Measurements from ENCODE around the gene MYO15A.

The MYO15A gene, protein sequence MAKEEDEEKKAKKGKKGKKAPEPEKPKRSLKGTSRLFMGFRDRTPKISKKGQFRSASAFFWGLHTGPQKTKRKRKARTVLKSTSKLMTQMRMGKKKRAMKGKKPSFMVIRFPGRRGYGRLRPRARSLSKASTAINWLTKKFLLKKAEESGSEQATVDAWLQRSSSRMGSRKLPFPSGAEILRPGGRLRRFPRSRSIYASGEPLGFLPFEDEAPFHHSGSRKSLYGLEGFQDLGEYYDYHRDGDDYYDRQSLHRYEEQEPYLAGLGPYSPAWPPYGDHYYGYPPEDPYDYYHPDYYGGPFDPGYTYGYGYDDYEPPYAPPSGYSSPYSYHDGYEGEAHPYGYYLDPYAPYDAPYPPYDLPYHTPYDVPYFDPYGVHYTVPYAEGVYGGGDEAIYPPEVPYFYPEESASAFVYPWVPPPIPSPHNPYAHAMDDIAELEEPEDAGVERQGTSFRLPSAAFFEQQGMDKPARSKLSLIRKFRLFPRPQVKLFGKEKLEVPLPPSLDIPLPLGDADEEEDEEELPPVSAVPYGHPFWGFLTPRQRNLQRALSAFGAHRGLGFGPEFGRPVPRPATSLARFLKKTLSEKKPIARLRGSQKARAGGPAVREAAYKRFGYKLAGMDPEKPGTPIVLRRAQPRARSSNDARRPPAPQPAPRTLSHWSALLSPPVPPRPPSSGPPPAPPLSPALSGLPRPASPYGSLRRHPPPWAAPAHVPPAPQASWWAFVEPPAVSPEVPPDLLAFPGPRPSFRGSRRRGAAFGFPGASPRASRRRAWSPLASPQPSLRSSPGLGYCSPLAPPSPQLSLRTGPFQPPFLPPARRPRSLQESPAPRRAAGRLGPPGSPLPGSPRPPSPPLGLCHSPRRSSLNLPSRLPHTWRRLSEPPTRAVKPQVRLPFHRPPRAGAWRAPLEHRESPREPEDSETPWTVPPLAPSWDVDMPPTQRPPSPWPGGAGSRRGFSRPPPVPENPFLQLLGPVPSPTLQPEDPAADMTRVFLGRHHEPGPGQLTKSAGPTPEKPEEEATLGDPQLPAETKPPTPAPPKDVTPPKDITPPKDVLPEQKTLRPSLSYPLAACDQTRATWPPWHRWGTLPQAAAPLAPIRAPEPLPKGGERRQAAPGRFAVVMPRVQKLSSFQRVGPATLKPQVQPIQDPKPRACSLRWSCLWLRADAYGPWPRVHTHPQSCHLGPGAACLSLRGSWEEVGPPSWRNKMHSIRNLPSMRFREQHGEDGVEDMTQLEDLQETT (N-terminal part only)

DNA sequence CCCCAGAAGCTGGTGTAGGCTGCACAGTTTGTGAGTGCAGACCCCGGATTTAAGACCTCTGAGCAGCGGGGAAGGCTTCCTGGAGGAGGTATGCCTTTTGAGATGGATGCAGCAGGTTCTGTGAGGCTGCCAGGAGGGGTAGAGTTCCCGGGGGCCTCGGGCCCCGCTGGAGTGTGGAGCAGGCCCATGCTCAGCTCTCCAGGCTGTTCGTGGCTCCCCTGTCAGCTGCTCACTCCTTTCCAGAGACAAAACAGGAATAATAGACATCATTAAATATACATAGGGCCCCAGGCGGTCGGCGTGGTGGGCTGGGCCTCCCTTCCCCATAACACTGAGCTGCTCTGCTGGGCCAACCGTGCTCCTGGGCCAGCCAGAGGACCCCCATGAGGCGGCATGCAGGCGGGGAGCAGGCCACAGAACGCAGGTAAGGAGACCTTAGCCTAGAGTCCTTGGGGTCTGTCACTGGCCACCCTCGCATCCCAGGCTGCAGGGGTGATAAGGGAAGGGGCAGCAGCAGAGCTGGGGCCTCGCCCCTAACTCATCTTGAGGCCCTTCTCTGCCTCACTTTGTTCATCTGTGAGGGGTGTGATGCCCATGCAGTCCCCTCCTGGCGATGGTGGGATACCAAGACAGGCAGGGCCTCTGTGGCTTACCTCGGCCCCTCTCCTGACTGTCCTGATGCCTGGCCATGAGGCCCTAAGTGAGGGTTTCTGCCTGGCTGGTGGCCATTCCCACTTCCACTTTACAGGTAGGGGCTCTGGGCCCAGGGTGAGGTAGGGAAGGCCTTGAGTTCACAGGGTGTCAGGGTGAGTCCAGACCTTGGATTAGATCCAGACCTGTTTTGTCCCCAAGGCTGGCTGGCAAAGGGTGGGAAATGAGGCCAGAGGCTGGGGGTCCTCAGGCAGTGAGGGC lies at the start of gene MYO15A:
TSS of gene MYO15A (plus strand) at position 356 of the 912 bp plus-strand sequence. CDS start 10,045 bp downstream, outside the sequence.
- DNase-seq: no peak
- Mint-ChIP-seq H3K36me3 (ENCODE audit: low read depth) (peaks cover 41% of the 10 kb centered on the region), H3K27me3 (no peaks in the 10 kb centered on the region), H3K4me1 (ENCODE audit: low read depth) (no peaks in the 10 kb centered on the region), H3K4me3 (no peak within 1 kb of the TSS), H3K27ac (no peak within 1 kb of the TSS), H3K9me3 (no peaks in the 10 kb centered on the region)

DNA sequence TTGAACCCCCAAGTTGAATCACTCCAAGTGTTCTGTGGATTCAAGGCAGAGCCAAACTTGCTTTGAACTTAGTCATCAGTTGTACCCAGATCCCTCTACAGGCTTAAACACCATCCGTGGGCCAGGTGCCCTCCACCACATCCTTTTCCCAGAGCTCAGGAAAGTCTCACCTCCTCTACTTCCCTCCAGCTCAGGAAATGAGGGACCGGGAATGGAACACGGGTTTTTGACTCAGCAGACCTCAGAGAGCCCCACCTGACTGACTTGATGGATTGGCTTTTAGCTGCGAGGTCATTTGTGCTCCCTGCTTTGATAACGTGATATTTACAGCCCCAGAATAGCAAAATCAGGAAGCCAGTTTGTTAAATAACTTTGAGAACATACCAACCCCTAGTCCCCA lies 49.3 kb upstream of the MYO15A start:
- DNase-seq: no peak
- no peaks in the 10 kb centered on the region for H3K27me3 Mint-ChIP-seq
- H3K27ac Mint-ChIP-seq: peak overlapping the region; percentile 11
- H3K4me3 Mint-ChIP-seq: no peak overlapping the region
- no peaks in the 10 kb centered on the region for H3K9me3 Mint-ChIP-seq
- peaks cover 80% of the 10 kb centered on the region for H3K36me3 Mint-ChIP-seq (ENCODE audit: low read depth)
- no peaks in the 10 kb centered on the region for H3K4me1 Mint-ChIP-seq (ENCODE audit: low read depth)

DNA sequence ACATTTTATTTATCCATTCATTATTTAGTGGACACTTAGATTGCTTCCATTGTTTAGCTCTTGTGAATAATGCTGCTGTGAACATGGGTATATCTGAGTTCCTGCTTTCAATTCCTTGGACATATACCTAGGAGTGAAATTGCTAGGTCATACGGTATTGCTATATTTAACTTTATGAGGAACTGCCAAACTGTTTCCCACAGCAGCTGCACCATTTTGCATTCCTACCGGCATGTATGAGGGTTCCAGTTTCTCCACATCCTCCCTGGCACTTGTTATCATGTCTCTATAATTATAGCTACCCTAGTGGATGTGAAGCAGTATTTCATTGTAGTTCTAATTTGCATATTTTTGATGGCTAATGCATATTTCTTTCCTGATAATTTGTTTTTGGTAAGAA lies 44.5 kb upstream of the MYO15A start:
- Mint-ChIP-seq H3K27me3 (no peaks in the 10 kb centered on the region), H3K4me3 (no peak overlapping the region), H3K36me3 (ENCODE audit: low read depth) (peaks cover 56% of the 10 kb centered on the region), H3K4me1 (ENCODE audit: low read depth) (no peaks in the 10 kb centered on the region), H3K27ac (no peak overlapping the region), H3K9me3 (no peaks in the 10 kb centered on the region)
- no peak for DNase-seq

DNA sequence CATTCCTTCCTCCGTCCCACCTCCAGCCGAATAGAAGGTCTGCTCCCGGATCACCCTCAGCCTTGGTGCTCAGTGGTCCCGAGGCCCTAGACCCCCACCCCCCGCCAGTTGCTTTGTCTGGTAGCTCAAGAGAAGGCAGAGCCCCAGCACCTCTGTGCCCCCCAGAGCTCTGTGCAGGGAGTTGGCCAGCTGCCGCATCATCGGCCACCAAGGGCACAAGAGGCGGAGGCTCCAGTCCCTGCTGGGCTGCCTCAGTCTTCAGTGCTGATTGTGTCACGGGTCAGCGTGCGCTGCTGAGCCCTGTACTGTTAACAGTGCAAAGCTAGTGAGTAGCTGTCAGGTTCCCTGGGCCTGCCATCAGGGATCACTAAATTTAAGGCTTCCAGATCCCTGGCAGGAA lies 43.0 kb upstream of the MYO15A start:
- Mint-ChIP-seq H3K4me1 (ENCODE audit: low read depth) (no peaks in the 10 kb centered on the region), H3K9me3 (no peaks in the 10 kb centered on the region), H3K27ac (no peak overlapping the region), H3K4me3 (no peak overlapping the region), H3K36me3 (ENCODE audit: low read depth) (peaks cover 49% of the 10 kb centered on the region), H3K27me3 (no peaks in the 10 kb centered on the region)
- no peak for DNase-seq

DNA sequence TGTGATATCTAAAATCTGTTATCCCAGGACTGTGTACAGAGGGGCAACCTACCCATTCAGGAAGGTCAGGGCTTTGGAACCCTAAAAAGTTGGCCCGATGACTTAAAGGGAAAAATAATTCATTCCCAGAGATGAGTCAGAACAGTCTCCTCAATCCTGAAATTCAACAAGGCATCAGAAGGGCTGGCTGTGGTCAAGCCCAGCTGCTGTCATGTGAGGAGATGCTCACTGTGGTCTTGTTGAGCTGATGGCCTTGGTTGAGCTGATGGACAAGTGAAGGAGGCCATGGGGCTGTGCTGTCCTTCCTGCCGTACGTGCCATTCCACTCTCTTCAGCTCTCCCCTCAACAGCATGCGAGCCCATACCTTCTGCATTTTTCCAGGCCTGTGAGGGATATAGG lies 41.7 kb upstream of the MYO15A start:
- Mint-ChIP-seq H3K4me3 (no peak overlapping the region), H3K27me3 (no peaks in the 10 kb centered on the region), H3K9me3 (no peaks in the 10 kb centered on the region), H3K27ac (no peak overlapping the region), H3K36me3 (ENCODE audit: low read depth) (peaks cover 37% of the 10 kb centered on the region), H3K4me1 (ENCODE audit: low read depth) (peaks cover 10% of the 10 kb centered on the region)
- DNase-seq: no peak

DNA sequence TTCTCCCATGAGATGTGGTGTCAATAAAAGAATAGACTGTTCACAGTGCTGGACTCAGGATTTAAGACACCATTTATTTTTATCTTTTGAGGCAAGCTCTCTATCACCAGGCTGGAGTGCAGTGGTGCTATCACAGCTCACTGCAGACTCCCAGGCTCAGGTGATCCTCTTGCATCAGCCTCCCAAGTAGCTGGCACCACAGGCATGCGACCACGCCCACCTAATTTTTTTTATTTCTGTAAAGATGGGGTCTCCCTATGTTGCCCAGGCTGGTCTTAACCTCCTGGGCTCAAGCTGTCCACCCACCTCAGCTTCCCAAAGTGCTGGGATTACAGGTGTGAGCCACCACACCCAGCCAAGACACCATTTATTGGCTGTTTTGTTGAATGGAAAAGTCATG lies 39.5 kb upstream of the MYO15A start:
- H3K4me3 Mint-ChIP-seq: no peak overlapping the region
- H3K9me3 Mint-ChIP-seq: no peaks in the 10 kb centered on the region
- H3K4me1 Mint-ChIP-seq (ENCODE audit: low read depth): peaks cover 11% of the 10 kb centered on the region
- peaks cover 17% of the 10 kb centered on the region for H3K36me3 Mint-ChIP-seq (ENCODE audit: low read depth)
- H3K27ac Mint-ChIP-seq: peak overlapping the region; percentile 55
- no peaks in the 10 kb centered on the region for H3K27me3 Mint-ChIP-seq
- DNase-seq: no peak

DNA sequence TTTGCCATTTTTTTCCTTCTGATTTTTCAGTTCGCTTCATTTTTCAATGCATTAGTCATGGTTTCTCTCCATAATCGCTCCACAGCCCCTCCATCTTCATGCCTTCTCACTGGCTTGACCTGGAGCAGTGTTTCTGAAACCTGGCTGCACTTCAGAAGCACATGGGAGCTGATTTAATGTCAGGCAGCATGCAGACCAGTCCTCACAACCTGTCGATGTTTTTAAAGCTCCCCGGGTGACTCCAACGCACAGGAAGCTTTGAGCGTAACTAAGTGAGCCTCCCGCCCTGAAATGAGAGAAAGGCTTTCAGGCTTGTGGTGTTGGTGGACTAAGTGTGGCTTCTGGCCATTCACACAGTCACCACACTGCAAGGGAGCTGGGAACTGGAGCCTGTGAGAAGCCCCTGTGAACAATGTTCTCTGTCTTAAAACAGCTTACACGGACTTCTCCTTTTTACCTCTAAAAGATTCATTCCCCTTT lies 37.7 kb upstream of the MYO15A start:
- Mint-ChIP-seq H3K27me3 (peaks cover 1% of the 10 kb centered on the region), H3K9me3 (no peaks in the 10 kb centered on the region), H3K27ac (peak overlapping the region; percentile 63), H3K36me3 (ENCODE audit: low read depth) (peaks cover 2% of the 10 kb centered on the region), H3K4me3 (no peak overlapping the region), H3K4me1 (ENCODE audit: low read depth) (peaks cover 11% of the 10 kb centered on the region)
- DNase-seq: no peak

DNA sequence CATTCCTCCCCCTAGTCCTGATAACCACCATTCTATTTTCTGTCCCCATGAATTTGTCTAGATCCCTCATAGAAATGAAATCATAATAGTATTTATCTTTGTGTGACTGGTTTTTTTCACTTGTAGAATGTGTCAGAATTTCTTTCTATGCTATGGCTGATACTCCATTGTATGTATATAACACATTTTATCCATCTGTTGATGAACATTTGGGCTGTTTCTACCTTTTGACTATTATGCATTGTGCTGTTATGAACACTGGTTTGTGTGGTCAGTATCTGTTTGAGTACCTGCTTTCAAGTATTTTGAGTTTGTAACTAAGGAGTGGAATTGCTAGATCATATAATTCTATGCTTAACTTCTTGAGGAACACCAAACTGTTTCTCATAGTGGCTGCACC lies 36.8 kb upstream of the MYO15A start:
- Mint-ChIP-seq H3K36me3 (ENCODE audit: low read depth) (no peaks in the 10 kb centered on the region), H3K4me1 (ENCODE audit: low read depth) (peaks cover 11% of the 10 kb centered on the region), H3K27ac (no peak overlapping the region), H3K9me3 (no peaks in the 10 kb centered on the region), H3K4me3 (no peak overlapping the region), H3K27me3 (peaks cover 5% of the 10 kb centered on the region)
- no peak for DNase-seq

DNA sequence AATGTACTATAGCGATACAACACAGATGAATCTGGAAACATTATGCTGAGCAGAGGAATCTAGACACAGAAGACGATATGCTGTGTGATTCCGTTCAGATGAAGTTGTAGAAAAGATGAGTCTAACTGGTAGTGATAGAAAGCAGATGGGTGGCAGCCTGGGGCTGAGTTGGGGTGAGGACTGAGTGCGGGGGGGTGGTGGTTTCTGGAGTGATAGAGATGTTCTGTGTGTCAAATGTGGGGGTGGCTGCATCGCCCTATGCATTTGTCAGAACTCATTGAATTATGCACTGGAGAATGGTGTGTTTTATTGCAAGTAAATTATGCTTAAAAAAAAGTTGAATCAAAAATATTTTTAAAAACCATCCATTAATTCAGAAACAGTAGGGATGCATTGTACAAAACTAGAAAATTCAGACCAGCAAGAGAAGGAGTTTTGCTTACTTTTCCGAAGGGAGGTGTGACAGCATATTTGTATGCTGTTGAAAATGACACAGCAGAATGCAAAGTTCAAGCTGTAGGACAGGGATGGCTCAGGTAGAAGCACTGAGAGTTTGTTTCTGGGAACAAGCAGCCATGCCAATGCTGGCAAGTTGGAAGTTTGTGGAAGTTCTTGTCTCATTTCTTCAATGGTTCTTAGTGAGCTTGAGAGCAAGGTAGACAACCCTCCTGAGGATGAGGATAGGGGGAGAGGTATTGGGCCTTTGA lies 33.8 kb upstream of the MYO15A start:
- DNase-seq: no peak
- no peak overlapping the region for H3K4me3 Mint-ChIP-seq
- peaks cover 11% of the 10 kb centered on the region for H3K4me1 Mint-ChIP-seq (ENCODE audit: low read depth)
- peaks cover 10% of the 10 kb centered on the region for H3K27me3 Mint-ChIP-seq
- H3K27ac Mint-ChIP-seq: no peak overlapping the region
- no peaks in the 10 kb centered on the region for H3K36me3 Mint-ChIP-seq (ENCODE audit: low read depth)
- no peaks in the 10 kb centered on the region for H3K9me3 Mint-ChIP-seq

DNA sequence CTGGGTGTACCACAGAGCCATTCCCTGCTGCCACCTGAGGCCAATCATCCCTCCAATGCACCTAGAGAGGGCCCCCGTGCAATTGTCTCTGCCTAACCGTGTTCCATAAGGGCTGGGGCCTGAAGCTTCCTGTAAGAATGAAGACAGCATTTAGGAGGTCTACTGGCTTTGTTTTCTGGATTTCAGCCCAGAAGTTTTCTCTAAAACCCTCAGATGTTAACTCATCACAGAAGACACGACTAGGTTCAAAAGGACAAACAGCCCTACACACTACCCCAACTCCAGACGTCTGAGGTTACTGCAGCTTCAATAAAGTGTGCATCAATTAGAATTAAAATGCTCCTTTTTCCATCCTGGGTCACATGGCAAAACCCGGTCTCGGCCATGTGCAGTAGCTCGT lies 31.6 kb upstream of the MYO15A start:
- DNase-seq: no peak
- Mint-ChIP-seq H3K4me3 (no peak overlapping the region), H3K4me1 (ENCODE audit: low read depth) (no peaks in the 10 kb centered on the region), H3K27me3 (peaks cover 14% of the 10 kb centered on the region), H3K27ac (no peak overlapping the region), H3K36me3 (ENCODE audit: low read depth) (no peaks in the 10 kb centered on the region), H3K9me3 (no peaks in the 10 kb centered on the region)

DNA sequence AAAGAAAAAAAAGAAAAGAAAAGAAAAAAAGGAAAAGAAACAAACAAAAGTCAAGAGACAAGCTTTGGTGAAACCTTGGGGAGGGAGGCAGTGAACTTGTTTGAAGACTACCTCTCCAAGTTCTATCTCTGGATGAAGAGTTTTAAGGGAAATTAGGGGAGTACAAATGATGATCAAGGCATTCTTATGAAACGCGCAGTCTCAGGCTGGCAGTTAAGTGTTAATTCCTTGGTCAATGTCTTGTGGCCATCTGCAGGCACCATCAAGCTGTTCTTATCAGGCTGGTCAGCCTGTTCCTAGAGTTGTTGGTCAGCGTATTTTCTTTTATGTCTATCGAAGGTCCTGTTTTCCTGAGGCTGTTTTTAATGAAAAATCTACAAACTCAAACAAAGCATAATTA lies 29.0 kb upstream of the MYO15A start:
- Mint-ChIP-seq H3K36me3 (ENCODE audit: low read depth) (no peaks in the 10 kb centered on the region), H3K9me3 (no peaks in the 10 kb centered on the region), H3K4me1 (ENCODE audit: low read depth) (no peaks in the 10 kb centered on the region), H3K4me3 (no peak overlapping the region), H3K27me3 (peaks cover 14% of the 10 kb centered on the region), H3K27ac (no peak overlapping the region)
- no peak for DNase-seq

DNA sequence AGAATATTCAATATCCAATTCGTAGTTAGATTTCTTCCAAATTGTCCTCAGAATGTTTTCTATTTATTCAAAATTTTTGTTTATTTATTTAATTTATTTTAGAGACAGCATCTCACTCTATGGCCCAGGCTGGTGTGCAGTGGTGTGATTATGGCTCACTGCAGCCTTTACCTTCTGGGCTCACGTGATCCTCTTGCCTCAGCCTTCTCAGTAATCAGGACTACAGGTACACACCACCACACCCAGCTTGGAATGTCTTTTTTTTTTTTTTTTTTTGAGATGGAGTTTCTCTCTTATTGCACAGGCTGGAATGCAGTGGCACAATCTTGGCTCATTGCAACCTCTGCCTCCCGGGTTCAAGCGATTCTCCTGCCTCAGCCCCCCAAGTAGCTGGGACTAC lies 24.3 kb upstream of the MYO15A start:
- Mint-ChIP-seq H3K9me3 (no peaks in the 10 kb centered on the region), H3K27me3 (peaks cover 6% of the 10 kb centered on the region), H3K36me3 (ENCODE audit: low read depth) (peaks cover 14% of the 10 kb centered on the region), H3K4me1 (ENCODE audit: low read depth) (peaks cover 12% of the 10 kb centered on the region), H3K27ac (no peak overlapping the region), H3K4me3 (no peak overlapping the region)
- DNase-seq: no peak

Data from activated T-cell treated with anti-CD3 and anti-CD28 coated beads, Interleukin-2, amount 50 U/mL, for 24 hours (primary cell).